ENCODE measurements around the gene FRMD1. TPM values are rescaled to one million over a fixed set of nuclear protein-coding genes. Genes with fewer than 3 reads are reported as not detected.

The FRMD1 gene
- total RNA-seq, 2 experiments from 2014 or later, result not detected

GRCh38 chr6:168040856-168041496 is 38.0 kb downstream of the FRMD1 start:
- no peaks in the 10 kb centered on the region for H3K36me3 Mint-ChIP-seq (ENCODE audit: low read depth)
- H3K9me3 Mint-ChIP-seq, result peaks cover 17% of the 10 kb centered on the region
- ChIA-PET CTCF (no interaction called here), POLR2A (no interaction called here)
- H3K4me3 Mint-ChIP-seq, result no peak overlapping the region
- H3K27me3 Mint-ChIP-seq, result no peaks in the 10 kb centered on the region
- no peaks in the 10 kb centered on the region for H3K4me1 Mint-ChIP-seq
- DNase-seq, result no peak
- H3K27ac Mint-ChIP-seq, result no peak overlapping the region

GRCh38 chr6:168039849-168040248 is 39.2 kb downstream of the FRMD1 start:
- DNase-seq, result no peak
- Mint-ChIP-seq H3K36me3 (ENCODE audit: low read depth) (no peaks in the 10 kb centered on the region), H3K4me3 (no peak overlapping the region), H3K9me3 (peaks cover 17% of the 10 kb centered on the region), H3K27ac (no peak overlapping the region), H3K27me3 (peaks cover 4% of the 10 kb centered on the region), H3K4me1 (peaks cover 3% of the 10 kb centered on the region)
- CTCF ChIA-PET, result no interaction called here
- POLR2A ChIA-PET, result no interaction called here

- ChIA-PET CTCF (no interaction called here), POLR2A (no interaction called here)
- Mint-ChIP-seq H3K36me3 (ENCODE audit: low read depth) (no peaks in the 10 kb centered on the region), H3K9me3 (peaks cover 17% of the 10 kb centered on the region), H3K27ac (no peak overlapping the region), H3K4me3 (no peak overlapping the region), H3K4me1 (peaks cover 3% of the 10 kb centered on the region), H3K27me3 (peaks cover 8% of the 10 kb centered on the region)
- no peak for DNase-seq
Measured at GRCh38 chr6:168039301-168039700, 39.7 kb downstream of the FRMD1 start.

GRCh38 chr6:168038576-168039140 is 40.4 kb downstream of the FRMD1 start:
- ChIA-PET POLR2A (no interaction called here), CTCF (no interaction called here)
- Mint-ChIP-seq H3K27ac (no peak overlapping the region), H3K27me3 (peaks cover 10% of the 10 kb centered on the region), H3K4me3 (no peak overlapping the region), H3K36me3 (ENCODE audit: low read depth) (no peaks in the 10 kb centered on the region), H3K4me1 (peaks cover 3% of the 10 kb centered on the region), H3K9me3 (peaks cover 17% of the 10 kb centered on the region)
- DNase-seq, result no peak

GRCh38 chr6:168037856-168038255 is 41.2 kb downstream of the FRMD1 start:
- Mint-ChIP-seq H3K27ac (no peak overlapping the region), H3K4me1 (peaks cover 3% of the 10 kb centered on the region), H3K36me3 (ENCODE audit: low read depth) (no peaks in the 10 kb centered on the region), H3K4me3 (no peak overlapping the region), H3K27me3 (peaks cover 11% of the 10 kb centered on the region), H3K9me3 (peaks cover 17% of the 10 kb centered on the region)
- DNase-seq, result no peak
- POLR2A ChIA-PET, result no interaction called here
- CTCF ChIA-PET, result no interaction called here

- ChIA-PET POLR2A (no interaction called here), CTCF (no interaction called here)
- Mint-ChIP-seq H3K4me3 (no peak overlapping the region), H3K27me3 (peaks cover 11% of the 10 kb centered on the region), H3K9me3 (peaks cover 17% of the 10 kb centered on the region), H3K4me1 (peaks cover 3% of the 10 kb centered on the region), H3K36me3 (ENCODE audit: low read depth) (no peaks in the 10 kb centered on the region), H3K27ac (no peak overlapping the region)
- no peak for DNase-seq
Measured at GRCh38 chr6:168037242-168037641, 41.8 kb downstream of the FRMD1 start.

GRCh38 chr6:168035661-168036545 is 43.1 kb downstream of the FRMD1 start:
- Mint-ChIP-seq H3K27me3 (peaks cover 11% of the 10 kb centered on the region), H3K9me3 (peaks cover 17% of the 10 kb centered on the region), H3K36me3 (ENCODE audit: low read depth) (no peaks in the 10 kb centered on the region), H3K4me3 (peak overlapping the region; percentile 41), H3K27ac (no peak overlapping the region), H3K4me1 (peaks cover 3% of the 10 kb centered on the region)
- POLR2A ChIA-PET, result no interaction called here
- CTCF ChIA-PET, result no interaction called here
- no peak for DNase-seq

- no peak overlapping the region for H3K4me3 Mint-ChIP-seq
- H3K27me3 Mint-ChIP-seq, result peaks cover 11% of the 10 kb centered on the region
- ChIA-PET CTCF (no interaction called here), POLR2A (no interaction called here)
- peaks cover 15% of the 10 kb centered on the region for H3K9me3 Mint-ChIP-seq
- no peaks in the 10 kb centered on the region for H3K36me3 Mint-ChIP-seq (ENCODE audit: low read depth)
- DNase-seq, result no peak
- no peak overlapping the region for H3K27ac Mint-ChIP-seq
- peaks cover 3% of the 10 kb centered on the region for H3K4me1 Mint-ChIP-seq
Measured at GRCh38 chr6:168035098-168035660, 43.8 kb downstream of the FRMD1 start.

GRCh38 chr6:168034537-168034936 is 44.5 kb downstream of the FRMD1 start:
- peaks cover 3% of the 10 kb centered on the region for H3K4me1 Mint-ChIP-seq
- H3K27ac Mint-ChIP-seq, result no peak overlapping the region
- H3K9me3 Mint-ChIP-seq, result peaks cover 13% of the 10 kb centered on the region
- no peak for DNase-seq
- ChIA-PET CTCF (no interaction called here), POLR2A (no interaction called here)
- peaks cover 11% of the 10 kb centered on the region for H3K27me3 Mint-ChIP-seq
- no peak overlapping the region for H3K4me3 Mint-ChIP-seq
- H3K36me3 Mint-ChIP-seq (ENCODE audit: low read depth), result no peaks in the 10 kb centered on the region

- no peaks in the 10 kb centered on the region for H3K36me3 Mint-ChIP-seq (ENCODE audit: low read depth)
- no peak overlapping the region for H3K4me3 Mint-ChIP-seq
- peaks cover 9% of the 10 kb centered on the region for H3K9me3 Mint-ChIP-seq
- H3K27ac Mint-ChIP-seq, result no peak overlapping the region
- H3K27me3 Mint-ChIP-seq, result peaks cover 11% of the 10 kb centered on the region
- CTCF ChIA-PET, result no interaction called here
- POLR2A ChIA-PET, result no interaction called here
- no peak for DNase-seq
- H3K4me1 Mint-ChIP-seq, result peaks cover 3% of the 10 kb centered on the region
Measured at GRCh38 chr6:168033791-168034190, 45.2 kb downstream of the FRMD1 start.

- POLR2A ChIA-PET, result interaction anchor here (0.6 kb wide), 1 partner anchor 255 kb away, joined by 3 read pairs; no protein-coding TSS in a partner anchor
- CTCF ChIA-PET, result no interaction called here
- no peak overlapping the region for H3K4me3 Mint-ChIP-seq
Measured at GRCh38 chr6:168032005-168032760, 46.8 kb downstream of the FRMD1 start.

GRCh38 chr6:168031411-168031971 is 47.5 kb downstream of the FRMD1 start:
- Mint-ChIP-seq H3K4me1 (peaks cover 3% of the 10 kb centered on the region), H3K27ac (no peak overlapping the region), H3K27me3 (peaks cover 11% of the 10 kb centered on the region), H3K4me3 (no peak overlapping the region), H3K36me3 (ENCODE audit: low read depth) (no peaks in the 10 kb centered on the region), H3K9me3 (peaks cover 2% of the 10 kb centered on the region)
- ChIA-PET POLR2A (no interaction called here), CTCF (no interaction called here)
- DNase-seq, result no peak

More at GRCh38 chr6:168032005-168032760, 46.8 kb downstream of the FRMD1 start:
- peaks cover 2% of the 10 kb centered on the region for H3K9me3 Mint-ChIP-seq
- no peak overlapping the region for H3K27ac Mint-ChIP-seq
- no peaks in the 10 kb centered on the region for H3K36me3 Mint-ChIP-seq (ENCODE audit: low read depth)
- DNase-seq, result no peak
- peaks cover 11% of the 10 kb centered on the region for H3K27me3 Mint-ChIP-seq
- H3K4me1 Mint-ChIP-seq, result peaks cover 3% of the 10 kb centered on the region
